HG02840 (cell line): ENCODE data around the gene USP7.
"Not testable (repeated sequence)": the region's sequence is repeated elsewhere in the genome, so short reads cannot be mapped to it uniquely, and the experiment has no call there.

Experiments
- ATAC-seq: cut with Tn5 transposase; IDR thresholded peaks from one replicate; pipeline ENCODE4 v1.9.1; 2021; ENCODE audit warnings: mild to moderate bottlenecking, moderate library complexity, moderate number of reproducible peaks; ENCODE audit not compliant: unreplicated experiment, low FRiP score

USP7 gene

GRCh38 chr16:8852534-8852933, 111.2 kb downstream of the USP7 start:
- ATAC-seq = no peak

GRCh38 chr16:8851761-8852403, 111.8 kb downstream of the USP7 start:
- ATAC-seq = no peak

GRCh38 chr16:8850279-8850885, 113.3 kb downstream of the USP7 start:
- ATAC-seq = no peak

GRCh38 chr16:8849411-8850011, 114.2 kb downstream of the USP7 start:
- no peak for ATAC-seq

GRCh38 chr16:8848939-8849391, 114.7 kb downstream of the USP7 start:
- no peak for ATAC-seq

- no peak for ATAC-seq
Measured at GRCh38 chr16:8848231-8848938, 115.3 kb downstream of the USP7 start.

- ATAC-seq = no peak
Measured at GRCh38 chr16:8847623-8848022, 116.1 kb downstream of the USP7 start.

GRCh38 chr16:8847145-8847544, 116.6 kb downstream of the USP7 start:
- ATAC-seq = no peak

GRCh38 chr16:8846401-8846932, 117.2 kb downstream of the USP7 start:
- no peak for ATAC-seq

- no peak for ATAC-seq
Measured at GRCh38 chr16:8845699-8846298, 117.9 kb downstream of the USP7 start.

GRCh38 chr16:8843296-8843695, 120.4 kb downstream of the USP7 start:
- ATAC-seq = not testable (repeated sequence)
